OCI-M1 (cell line): ENCODE data around the gene INTS11.

Experiments
- DNase-seq: peaks from one replicate; lab custom pipeline; 2025; lab: John Stamatoyannopoulos, UW

Gene INTS11

GRCh38 chr1:1357871-1358432 is 33.5 kb upstream of the INTS11 start:
- DNase-seq: no peak

GRCh38 chr1:1356796-1357401 is 32.4 kb upstream of the INTS11 start:
- no peak for DNase-seq

- no peak for DNase-seq
These were observed 31.8 kb upstream of the INTS11 start for GRCh38 chr1:1356166-1356795.

GRCh38 chr1:1355416-1355815 is 31.0 kb upstream of the INTS11 start:
- no peak for DNase-seq

- no peak for DNase-seq
These were observed 30.1 kb upstream of the INTS11 start for GRCh38 chr1:1354271-1355247.

- DNase-seq: no peak
These were observed 29.1 kb upstream of the INTS11 start for GRCh38 chr1:1353389-1354151.

GRCh38 chr1:1352786-1353388 is 28.4 kb upstream of the INTS11 start:
- DNase-seq: no peak

GRCh38 chr1:1351511-1352427 is 27.3 kb upstream of the INTS11 start:
- DNase-seq: no peak

- DNase-seq: peak; percentile 68
These were observed 25.0 kb upstream of the INTS11 start, which contains the start of gene DVL1 for GRCh38 chr1:1349256-1350012. TSS of gene DVL1 (minus strand) at chr1:1349418. CDS start at chr1:1349065, 353 bp downstream.

GRCh38 chr1:1348420-1349255 is 24.2 kb upstream of the INTS11 start:
- DNase-seq: peak; percentile 48

- no peak for DNase-seq
These were observed 23.4 kb upstream of the INTS11 start for GRCh38 chr1:1347663-1348419.

GRCh38 chr1:1347026-1347595 is 22.7 kb upstream of the INTS11 start:
- no peak for DNase-seq

GRCh38 chr1:1346501-1346890 is 22.0 kb upstream of the INTS11 start:
- DNase-seq: no peak

GRCh38 chr1:1345860-1346500 is 21.5 kb upstream of the INTS11 start:
- DNase-seq: no peak

GRCh38 chr1:1345384-1345783 is 20.9 kb upstream of the INTS11 start:
- no peak for DNase-seq

GRCh38 chr1:1344655-1345361 is 20.3 kb upstream of the INTS11 start:
- DNase-seq: peak; percentile 4
